ENCODE data around the gene PAPPA. TPM values are rescaled to one million over a fixed set of nuclear protein-coding genes. Genes with fewer than 3 reads are reported as not detected.

The PAPPA gene
- total RNA-seq, 1 experiment from 2014 or later = 0.17 TPM

- H2AFZ ChIP-seq (ENCODE audit: low read length) = no peak overlapping the region
- no peak overlapping the region for H2BK20ac ChIP-seq (ENCODE audit: low read depth, low read length, poor library complexity, severe bottlenecking)
- no peak overlapping the region for H3K27ac Mint-ChIP-seq
- no peak overlapping the region for H4K8ac ChIP-seq (replicated peaks; ENCODE audit: insufficient read length, low read depth, low read length)
- H3K4ac ChIP-seq (ENCODE audit: low read depth, low read length) = no peak overlapping the region
- no peak overlapping the region for H2BK15ac ChIP-seq (ENCODE audit: low read depth, low read length)
- H3K27me3 Mint-ChIP-seq (ENCODE audit: low read depth) = peaks cover 95% of the 10 kb centered on the region
- H2BK12ac ChIP-seq (ENCODE audit: insufficient read length, low read depth, low read length) = no peak overlapping the region
- no peak overlapping the region for H2AK5ac ChIP-seq (ENCODE audit: insufficient read length, low read length)
- no peak overlapping the region for H3K18ac ChIP-seq (ENCODE audit: insufficient read length, low read depth, low read length)
- H4K5ac ChIP-seq (ENCODE audit: insufficient read length, low read depth, low read length) = no peak overlapping the region
- no CpG with 5 or more reads among the region's 5 CpGs for WGBS (ENCODE audit: extremely low coverage, insufficient read length, low lambda C conversion rate)
- H3K4me1 ChIP-seq (ENCODE audit: insufficient read depth, low read length) = 0 out of 2 replicates have a peak, but pooled peaks cover 3% of the 10 kb centered on the region
- H3K36me3 Mint-ChIP-seq (ENCODE audit: insufficient read depth in 1 of 3, low read depth in 3 of 3) = no peaks in the 10 kb centered on the region
- no peak overlapping the region for H3K4me2 ChIP-seq (ENCODE audit: insufficient read depth, insufficient read length, low read length)
- H3K79me2 ChIP-seq (ENCODE audit: insufficient read depth, low read length) = no peaks in the 10 kb centered on the region
- H3K27ac ChIP-seq (ENCODE audit: insufficient read length, low read depth, low read length) = no peak overlapping the region
- no peak overlapping the region for H3T11ph ChIP-seq (ENCODE audit: low read length)
- no peaks in the 10 kb centered on the region for H3K79me1 ChIP-seq (ENCODE audit: insufficient read depth, low read depth, low read length, poor library complexity, severe bottlenecking)
- H4K91ac ChIP-seq (ENCODE audit: insufficient read length, low read depth, low read length) = no peak overlapping the region
- peaks cover 42 to 57% of the 10 kb centered on the region in 2 experiments for H3K4me1 Mint-ChIP-seq
- H4K20me1 ChIP-seq (ENCODE audit: control insufficient read depth, insufficient read depth, insufficient read length) = no peaks in the 10 kb centered on the region
- no peaks in the 10 kb centered on the region for H3K23me2 ChIP-seq (ENCODE audit: insufficient read length, low read depth, low read length, poor library complexity, severe bottlenecking)
- no peak overlapping the region for H3K4me3 Mint-ChIP-seq
- H3K14ac ChIP-seq (ENCODE audit: insufficient read depth, low read length) = no peak overlapping the region
- H2BK5ac ChIP-seq (ENCODE audit: insufficient read length, low read length) = no peak overlapping the region
- DNase-seq = peak; percentile 88
- no peak for TF ChIP-seq CTCF (conservative IDR thresholded peaks at IDR 0.05)
- no peak overlapping the region for H3K23ac ChIP-seq (ENCODE audit: insufficient read length, low read depth, low read length)
- no peak overlapping the region for H2BK120ac ChIP-seq (ENCODE audit: low read depth, low read length, poor library complexity, severe bottlenecking)
- H3K27me3 ChIP-seq (ENCODE audit: insufficient read depth, low read length) = peaks cover 64% of the 10 kb centered on the region
- H3K9me3 ChIP-seq (ENCODE audit: control insufficient read depth, low read depth, low read length) = no peaks in the 10 kb centered on the region
- H3K9ac ChIP-seq (ENCODE audit: extremely low read depth, insufficient read length, low read length) = no peak overlapping the region
- no peaks in the 10 kb centered on the region; a peak in 1 of 5 replicates for H3K9me3 Mint-ChIP-seq
- H3K56ac ChIP-seq (ENCODE audit: insufficient read length, low read depth, low read length) = no peak overlapping the region
These were observed 118.4 kb downstream of the PAPPA start for GRCh38 chr9:116271991-116272390.

All from H9 (cell line).